GM21390 (cell line): ENCODE measurements around the gene ENKD1.

ENCODE experiments used
- ATAC-seq: cut with Tn5 transposase; IDR thresholded peaks from one replicate; pipeline ENCODE4 v1.9.1; 2021; ENCODE audit not compliant: unreplicated experiment

ENKD1 gene

GRCh38 chr16:67679935-67680897 lies 13.7 kb upstream of the ENKD1 start:
- no peak for ATAC-seq

GRCh38 chr16:67678354-67679023 lies 11.9 kb upstream of the ENKD1 start:
- ATAC-seq: no peak

- no peak for ATAC-seq
These were observed 11.2 kb upstream of the ENKD1 start for GRCh38 chr16:67677712-67678111.

DNA sequence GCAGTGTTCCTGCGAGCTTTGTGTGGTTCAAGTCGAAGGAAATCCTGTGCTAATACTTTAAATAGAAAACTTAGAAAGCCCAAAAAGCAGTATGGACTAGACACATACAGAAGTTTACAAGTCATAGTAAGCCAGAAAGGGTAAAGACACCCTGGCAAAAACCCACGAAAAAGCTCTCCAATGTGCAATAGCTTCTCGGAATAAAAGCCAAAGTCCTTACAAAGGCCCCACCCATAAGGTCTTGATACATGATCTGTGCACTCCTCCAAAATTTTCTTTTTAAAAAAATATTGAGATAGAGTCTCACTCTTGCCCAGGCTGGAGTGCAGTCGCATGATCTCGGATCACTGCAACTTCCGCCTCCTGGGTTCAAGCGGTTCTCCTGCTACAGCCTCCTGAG lies 10.4 kb upstream of the ENKD1 start:
- no peak for ATAC-seq

DNA sequence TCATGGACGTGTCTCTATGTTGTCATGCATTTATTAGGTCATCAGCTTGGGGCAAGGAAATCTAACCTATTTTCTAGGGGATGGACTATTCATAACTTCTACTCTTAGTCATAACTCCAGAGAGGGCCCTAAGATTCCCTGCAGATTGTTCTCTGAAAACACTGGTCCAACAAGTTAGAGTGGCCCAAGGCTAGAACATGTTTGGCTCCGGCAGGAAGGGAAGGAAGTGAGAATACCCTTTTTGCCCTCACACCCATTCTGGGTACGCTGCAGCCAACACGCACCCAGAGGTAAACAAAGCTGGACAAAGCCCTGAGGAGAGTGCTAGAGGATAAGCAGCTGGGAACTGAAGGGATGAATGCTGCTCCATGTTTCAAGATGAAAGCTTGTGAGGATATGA lies 10.0 kb upstream of the ENKD1 start:
- ATAC-seq: no peak

DNA sequence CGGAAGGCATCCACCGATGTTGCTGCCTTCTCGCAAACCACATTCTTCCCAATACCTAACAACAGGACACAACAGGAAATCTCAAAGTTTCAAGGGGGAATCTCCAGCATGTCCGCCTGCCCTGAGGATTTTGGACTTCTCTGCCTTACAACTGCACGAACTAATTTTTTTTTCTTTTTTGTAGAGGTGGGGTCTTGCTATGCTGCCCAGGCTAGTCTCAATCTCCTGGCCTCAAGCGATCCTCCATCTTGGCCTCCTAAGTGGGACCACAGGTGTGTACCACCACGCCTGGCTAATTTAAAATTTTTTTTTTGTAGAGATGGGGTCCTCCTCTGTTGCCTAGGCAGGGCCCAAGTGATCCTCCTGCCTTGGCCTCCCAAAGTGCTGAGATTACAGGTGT lies 9.4 kb upstream of the ENKD1 start:
- ATAC-seq: no peak

GRCh38 chr16:67675579-67675935 lies 9.0 kb upstream of the ENKD1 start:
- no peak for ATAC-seq

GRCh38 chr16:67674851-67675578 lies 8.5 kb upstream of the ENKD1 start:
- ATAC-seq: no peak

- ATAC-seq: no peak
These were observed 7.4 kb upstream of the ENKD1 start for GRCh38 chr16:67673712-67674580.

DNA sequence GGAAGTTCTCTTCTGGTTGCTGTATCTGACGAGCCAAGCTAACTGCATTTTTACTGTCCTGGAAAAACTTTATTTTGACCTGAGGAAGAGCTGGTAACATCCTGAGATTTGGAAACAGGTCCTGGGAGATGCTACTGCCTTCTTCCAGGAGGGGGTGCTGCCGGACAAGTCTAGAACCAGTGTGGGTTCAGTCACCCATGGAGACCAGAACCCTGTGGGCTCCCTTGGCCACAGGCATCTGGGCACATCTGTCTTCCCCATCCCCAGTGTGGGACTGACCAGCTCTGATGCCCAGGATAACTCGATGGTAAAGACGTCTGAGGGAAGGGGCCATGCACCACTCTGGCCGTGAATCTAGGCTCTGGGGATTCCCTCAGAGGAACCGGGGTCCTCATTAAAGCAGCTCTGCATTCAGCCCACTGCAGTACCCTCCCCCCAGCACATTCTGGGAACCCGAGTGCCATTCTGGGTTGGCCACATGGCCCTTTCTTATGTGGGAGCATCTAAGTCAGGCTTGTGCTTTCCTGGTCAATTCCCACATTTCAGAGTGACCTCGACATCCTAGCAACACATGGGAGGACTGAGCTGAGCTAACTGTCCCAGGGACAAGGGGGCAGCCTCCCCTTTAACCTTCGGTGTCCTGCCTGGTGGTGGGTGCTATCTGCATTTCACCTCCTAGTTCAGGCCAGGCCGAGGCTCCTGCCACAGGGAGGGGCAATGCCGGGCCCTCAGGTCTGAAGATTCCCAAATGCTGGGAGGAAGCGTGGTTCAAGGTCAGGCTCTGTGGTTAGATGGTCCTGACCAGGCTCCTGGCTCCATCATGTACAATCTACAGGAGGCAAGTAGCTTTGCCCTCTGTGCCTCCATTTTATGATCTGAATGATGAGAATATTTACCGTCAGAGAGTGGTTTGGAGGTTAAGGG lies 6.5 kb upstream of the ENKD1 start:
- no peak for ATAC-seq

- ATAC-seq: no peak
These were observed 5.8 kb upstream of the ENKD1 start for GRCh38 chr16:67672306-67672705.

GRCh38 chr16:67669499-67670101 lies 3.0 kb upstream of the ENKD1 start:
- no peak for ATAC-seq

DNA sequence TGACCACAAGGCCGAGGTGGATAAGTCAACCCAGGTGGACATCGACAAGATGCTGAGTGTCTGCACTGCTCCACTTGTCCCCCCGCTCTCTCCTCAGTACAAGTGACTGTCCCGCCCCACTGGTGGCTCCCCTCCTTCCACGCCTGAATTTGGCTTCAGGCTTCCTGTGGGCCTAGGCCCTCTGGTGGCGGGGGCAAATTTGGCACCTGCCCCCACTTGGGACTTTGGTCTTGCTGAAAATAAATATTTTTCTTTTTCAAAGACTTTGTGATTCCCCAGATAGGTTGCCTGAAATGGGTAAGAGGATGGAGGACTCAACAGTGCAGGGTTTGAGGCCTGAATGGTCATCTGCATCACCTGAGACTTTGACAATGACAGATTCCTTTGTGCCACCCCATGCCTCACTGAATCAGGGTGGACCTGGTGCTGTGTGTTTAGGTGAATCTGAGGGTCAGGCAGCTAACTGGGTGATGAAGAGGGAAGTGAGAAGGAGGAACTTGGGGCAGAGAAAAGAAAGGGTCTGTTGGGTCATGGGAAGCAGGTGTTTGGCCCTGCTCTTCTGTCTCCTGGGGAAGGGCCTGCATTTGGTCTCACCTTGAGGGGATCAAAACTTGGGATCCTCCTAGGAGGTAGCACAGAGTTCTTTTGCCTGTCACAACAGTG lies 2.1 kb upstream of the ENKD1 start:
- ATAC-seq: no peak

DNA sequence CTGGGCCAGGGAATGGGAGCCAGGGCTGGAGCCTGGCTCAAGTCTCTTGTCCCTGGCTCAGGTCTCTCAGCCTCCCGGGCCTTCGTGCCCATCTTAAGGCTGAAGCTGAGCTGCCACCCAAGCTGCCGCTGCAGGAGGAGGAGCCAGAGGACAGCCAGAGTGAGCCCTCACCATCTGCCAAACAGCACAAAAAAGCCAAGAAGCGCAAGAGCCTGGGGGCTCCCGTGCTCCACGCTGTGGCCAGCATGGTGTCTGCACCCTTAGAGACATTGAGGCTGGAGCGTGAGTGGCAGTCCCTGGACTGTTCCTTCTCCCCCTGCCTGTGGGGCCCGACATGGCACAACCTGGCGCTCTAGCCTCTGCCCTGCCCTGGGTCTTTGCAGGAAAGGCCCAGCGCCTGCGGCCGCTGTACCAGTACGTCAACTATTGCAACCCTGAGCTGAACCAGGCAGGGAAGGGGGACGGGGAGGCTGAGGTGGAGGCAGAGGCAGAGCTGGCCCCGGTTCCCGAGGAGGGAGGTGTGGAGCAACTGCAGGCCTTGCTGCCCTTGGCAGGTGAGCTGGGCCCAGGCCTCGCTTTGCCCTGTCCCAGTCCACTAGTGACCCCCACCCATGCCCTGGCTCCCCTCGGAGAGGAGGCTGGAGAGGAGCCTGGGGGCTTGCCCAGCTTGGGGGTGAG lies 1.4 kb upstream of the ENKD1 start:
- ATAC-seq: peak; percentile 64

DNA sequence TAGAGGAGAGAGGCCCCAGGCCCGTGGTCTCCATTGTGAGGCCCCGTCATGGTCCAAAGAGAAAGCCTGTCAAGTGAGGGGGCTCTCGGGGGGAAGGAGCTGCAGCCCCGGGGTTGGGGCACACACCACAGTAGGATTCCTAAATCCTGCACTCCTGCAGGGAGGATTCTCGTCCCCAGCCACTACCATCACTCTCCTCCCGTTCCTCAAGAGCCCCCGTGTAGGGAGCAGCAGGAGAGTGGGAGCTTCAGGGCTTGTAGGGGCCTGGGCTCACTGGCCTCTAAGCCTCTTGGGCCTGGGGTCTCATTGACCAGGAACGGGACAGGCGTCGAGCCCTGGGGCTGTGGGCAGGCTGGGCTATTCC lies 885 bp upstream of the ENKD1 start:
- ATAC-seq: no peak

- ATAC-seq: peak; percentile 9
These were observed 458 bp downstream of the ENKD1 start for GRCh38 chr16:67666032-67666551.

DNA sequence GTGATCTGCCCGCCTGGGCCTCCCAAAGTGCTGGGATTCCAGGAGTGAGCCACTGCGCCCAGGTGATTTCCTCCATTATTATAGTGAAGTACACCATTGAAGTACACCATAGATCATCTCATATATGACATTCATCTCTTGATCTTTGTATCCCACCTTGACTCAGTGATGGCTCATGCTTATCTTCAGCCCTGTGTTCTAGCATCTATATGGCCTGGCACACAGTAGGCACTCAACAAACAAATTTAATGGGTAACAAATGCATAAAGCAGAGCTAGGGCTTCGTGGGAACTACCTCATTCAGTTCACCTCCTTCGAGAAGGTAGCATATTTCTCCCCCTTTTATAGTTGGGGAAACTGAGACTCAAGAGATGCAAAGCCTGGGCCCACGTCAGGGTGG lies 952 bp downstream of the ENKD1 start:
- ATAC-seq: no peak

DNA sequence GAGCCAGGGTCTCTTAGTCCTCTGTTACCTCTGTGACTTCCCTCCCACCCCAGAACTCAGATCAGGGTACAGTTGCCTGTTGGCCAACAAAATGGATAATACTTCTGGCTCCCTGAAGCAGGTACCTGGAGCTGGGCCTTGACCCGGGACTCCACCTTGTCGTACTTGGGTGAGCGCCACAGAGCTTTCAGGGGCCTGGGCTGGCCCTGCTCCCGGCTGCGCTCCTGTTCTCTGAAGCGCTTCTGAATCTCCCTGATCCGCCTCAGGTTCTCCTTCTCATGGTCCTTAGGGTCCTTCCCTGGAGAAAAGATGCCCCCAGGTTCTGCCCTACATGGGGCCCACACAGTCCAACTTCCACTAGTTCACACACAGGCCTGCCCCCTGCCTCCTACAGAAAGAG lies 1.7 kb downstream of the ENKD1 start:
- ATAC-seq: no peak
